Prostate gland (tissue), 2 donors: ENCODE data around the gene CKS2.

Experiments
- POLR2A ChIP-seq: fragments of 450-650 bp; IDR thresholded peaks from one replicate; pipeline ENCODE4 v1.6.1; 2016; ENCODE audit warnings: antibody characterized with exemption, mild to moderate bottlenecking
- POLR2AphosphoS5 ChIP-seq: sonication (generic); formaldehyde crosslinking; IDR thresholded peaks from one replicate; pipeline ENCODE4 v1.6.1; 2017; ENCODE audit warnings: antibody characterized with exemption
- TF ChIP-seq, protein P1 (sequence below), 4 experiments: fragments of 200-600 bp in 2 of 4; fragments of 450-650 bp in 2 of 4; sonication (generic) in 2 of 4; IDR thresholded peaks; 1 replicate in 3 of 4; 2 replicates in 1 of 4; pipeline ENCODE4 v1.5.1; 2016 to 2019; ENCODE audit warnings: antibody characterized with exemption in 4 of 4, mild to moderate bottlenecking in 2 of 4, moderate library complexity in 2 of 4

DNA sequence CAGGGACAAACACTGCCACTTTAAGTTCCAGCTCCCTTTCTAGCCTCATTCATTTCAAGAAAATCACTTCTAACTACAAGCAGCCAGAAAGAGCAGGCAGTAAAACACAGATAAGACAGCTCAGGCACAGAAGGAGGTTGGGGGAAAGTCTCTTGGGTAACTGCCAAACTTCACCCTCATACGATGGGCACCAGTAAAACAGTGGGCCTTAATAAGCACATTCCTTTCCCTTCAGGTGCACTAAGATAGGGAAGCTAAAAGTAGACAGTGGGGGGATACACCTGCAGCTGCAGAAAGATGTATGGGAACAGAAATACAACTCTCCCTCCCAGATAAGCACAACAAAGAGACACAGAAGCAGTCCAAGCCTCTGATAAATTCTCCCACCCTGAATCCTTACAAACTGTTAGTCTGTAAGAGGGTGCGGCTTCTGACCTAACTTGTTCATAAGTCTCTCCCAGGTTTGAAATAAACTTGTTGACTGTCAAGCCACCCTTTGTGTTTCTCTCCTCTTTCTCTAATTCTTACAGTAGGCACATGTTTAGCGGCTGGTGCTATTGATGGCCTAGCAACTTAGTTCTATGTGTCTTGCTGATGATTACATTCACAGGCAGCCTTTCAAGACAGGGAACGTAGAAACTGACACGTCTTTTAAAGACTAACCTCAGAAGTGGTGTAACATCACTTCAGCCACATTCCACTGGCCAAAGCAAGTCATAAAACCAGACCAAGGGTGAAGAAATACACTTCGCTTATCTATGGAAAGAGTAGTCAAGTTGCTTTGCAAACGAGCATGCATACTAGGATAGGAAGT, 6.8 kb upstream of the CKS2 start:
- TF ChIP-seq, protein P1, sequence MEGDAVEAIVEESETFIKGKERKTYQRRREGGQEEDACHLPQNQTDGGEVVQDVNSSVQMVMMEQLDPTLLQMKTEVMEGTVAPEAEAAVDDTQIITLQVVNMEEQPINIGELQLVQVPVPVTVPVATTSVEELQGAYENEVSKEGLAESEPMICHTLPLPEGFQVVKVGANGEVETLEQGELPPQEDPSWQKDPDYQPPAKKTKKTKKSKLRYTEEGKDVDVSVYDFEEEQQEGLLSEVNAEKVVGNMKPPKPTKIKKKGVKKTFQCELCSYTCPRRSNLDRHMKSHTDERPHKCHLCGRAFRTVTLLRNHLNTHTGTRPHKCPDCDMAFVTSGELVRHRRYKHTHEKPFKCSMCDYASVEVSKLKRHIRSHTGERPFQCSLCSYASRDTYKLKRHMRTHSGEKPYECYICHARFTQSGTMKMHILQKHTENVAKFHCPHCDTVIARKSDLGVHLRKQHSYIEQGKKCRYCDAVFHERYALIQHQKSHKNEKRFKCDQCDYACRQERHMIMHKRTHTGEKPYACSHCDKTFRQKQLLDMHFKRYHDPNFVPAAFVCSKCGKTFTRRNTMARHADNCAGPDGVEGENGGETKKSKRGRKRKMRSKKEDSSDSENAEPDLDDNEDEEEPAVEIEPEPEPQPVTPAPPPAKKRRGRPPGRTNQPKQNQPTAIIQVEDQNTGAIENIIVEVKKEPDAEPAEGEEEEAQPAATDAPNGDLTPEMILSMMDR (IDR thresholded peaks at IDR 0.05), result no peak
- TF ChIP-seq POLR2AphosphoS5 (no peak), POLR2A (no peak)
